ENCODE data around the gene CDY1.
"Not testable (repeated sequence)": the region's sequence is repeated elsewhere in the genome, so short reads cannot be mapped to it uniquely, and the experiment has no call there.

DNA sequence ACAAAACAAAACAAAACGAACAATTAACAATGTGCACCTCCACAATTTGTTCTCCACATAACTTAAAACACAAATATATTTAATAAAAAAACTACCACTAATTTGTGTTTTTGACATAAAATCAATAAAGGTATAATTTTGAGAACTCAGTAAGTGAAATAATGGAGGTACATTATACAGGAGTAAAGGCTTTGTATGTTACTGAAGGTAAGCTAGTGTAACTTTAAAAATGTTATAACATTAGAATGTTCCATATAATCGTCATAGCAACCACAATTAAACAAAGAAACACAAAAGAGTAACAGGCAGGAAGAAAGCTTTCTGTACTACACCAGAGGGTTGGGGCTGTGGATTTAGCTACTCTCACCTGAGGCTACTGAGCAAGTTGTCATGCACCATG, at the start of gene CDY1:
- TF ChIP-seq EZH2phosphoT487 (IDR thresholded peaks at IDR 0.05; ENCODE audit: low read length); EZH2 (optimal IDR thresholded peaks at IDR 0.05; ENCODE audit: low read depth, low read length): not testable (repeated sequence)
- TF ChIP-seq, protein P1, sequence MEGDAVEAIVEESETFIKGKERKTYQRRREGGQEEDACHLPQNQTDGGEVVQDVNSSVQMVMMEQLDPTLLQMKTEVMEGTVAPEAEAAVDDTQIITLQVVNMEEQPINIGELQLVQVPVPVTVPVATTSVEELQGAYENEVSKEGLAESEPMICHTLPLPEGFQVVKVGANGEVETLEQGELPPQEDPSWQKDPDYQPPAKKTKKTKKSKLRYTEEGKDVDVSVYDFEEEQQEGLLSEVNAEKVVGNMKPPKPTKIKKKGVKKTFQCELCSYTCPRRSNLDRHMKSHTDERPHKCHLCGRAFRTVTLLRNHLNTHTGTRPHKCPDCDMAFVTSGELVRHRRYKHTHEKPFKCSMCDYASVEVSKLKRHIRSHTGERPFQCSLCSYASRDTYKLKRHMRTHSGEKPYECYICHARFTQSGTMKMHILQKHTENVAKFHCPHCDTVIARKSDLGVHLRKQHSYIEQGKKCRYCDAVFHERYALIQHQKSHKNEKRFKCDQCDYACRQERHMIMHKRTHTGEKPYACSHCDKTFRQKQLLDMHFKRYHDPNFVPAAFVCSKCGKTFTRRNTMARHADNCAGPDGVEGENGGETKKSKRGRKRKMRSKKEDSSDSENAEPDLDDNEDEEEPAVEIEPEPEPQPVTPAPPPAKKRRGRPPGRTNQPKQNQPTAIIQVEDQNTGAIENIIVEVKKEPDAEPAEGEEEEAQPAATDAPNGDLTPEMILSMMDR (IDR thresholded peaks at IDR 0.05; ENCODE audit: low read length), result not testable (repeated sequence)

Measured in MM.1S (cell line).